ENCODE data around the gene RNF227. TPM values are rescaled to one million over a fixed set of nuclear protein-coding genes. Genes with fewer than 3 reads are reported as not detected.
"Not testable (repeated sequence)": the region's sequence is repeated elsewhere in the genome, so short reads cannot be mapped to it uniquely, and the experiment has no call there.

The RNF227 gene
- total RNA-seq = 3.0 TPM
- polyA plus RNA-seq (ENCODE audit: insufficient read depth in 1 of 8, insufficient read length in 8 of 8, low replicate concordance in 1 of 8) = 1 to 10 TPM; 2.5 to 4.1 (median 3.0) TPM
- long read RNA-seq, donor 1, partial matches to known transcripts = 0 of 2 reads
- long read RNA-seq, donor 1, other reads (novel, unspliced or antisense) = 0 of 2 reads
- long read RNA-seq, donor 2, partial matches to known transcripts = 0 of 2 reads
- long read RNA-seq, donor 2, other reads (novel, unspliced or antisense) = 0 of 2 reads
- long read RNA-seq, donor 3, transcript RNF227-202 (1 exons, 2,618 nt) = major isoform, 7 of 8 reads
- long read RNA-seq, donor 3, partial matches to known transcripts = 0 of 8 reads
- long read RNA-seq, donor 3, other reads (novel, unspliced or antisense) = 0 of 8 reads
- long read RNA-seq, donor 4, partial matches to known transcripts = 0 of 2 reads
- long read RNA-seq, donor 4, other reads (novel, unspliced or antisense) = 0 of 2 reads
- long read RNA-seq, donor 5, transcript RNF227-202 (1 exons, 2,618 nt) = major isoform, 11 of 15 reads
- long read RNA-seq, donor 5, partial matches to known transcripts = 0 of 15 reads
- long read RNA-seq, donor 5, other reads (novel, unspliced or antisense) = 0 of 15 reads
- long read RNA-seq, donor 6, partial matches to known transcripts = 0 of 5 reads
- long read RNA-seq, donor 6, other reads (novel, unspliced or antisense) = 0 of 5 reads
- long read RNA-seq, donor 7, partial matches to known transcripts = 0 of 4 reads
- long read RNA-seq, donor 7, other reads (novel, unspliced or antisense) = 0 of 4 reads
- long read RNA-seq, donor 8, partial matches to known transcripts = 0 of 2 reads
- long read RNA-seq, donor 8, other reads (novel, unspliced or antisense) = 0 of 2 reads
- long read RNA-seq, donor 9, partial matches to known transcripts = 0 of 5 reads
- long read RNA-seq, donor 9, other reads (novel, unspliced or antisense) = 0 of 5 reads
- long read RNA-seq, donor 10, transcript RNF227-202 (1 exons, 2,618 nt) = major isoform, 5 of 5 reads
- long read RNA-seq, donor 10, partial matches to known transcripts = 0 of 5 reads
- long read RNA-seq, donor 10, other reads (novel, unspliced or antisense) = 0 of 5 reads
- long read RNA-seq, donor 11, partial matches to known transcripts = 0 of 4 reads
- long read RNA-seq, donor 11, other reads (novel, unspliced or antisense) = 0 of 4 reads

- under 1% methylated on average over 100 of the region's 100 CpGs for WGBS (ENCODE audit: insufficient coverage)
- Histone ChIP-seq H3K27me3 (ENCODE audit: control insufficient read depth, insufficient read depth, low read length) (no peaks in the 10 kb centered on the region), H3K9me3 (replicated peaks; ENCODE audit: control insufficient read depth, low read depth, low read length) (no peaks in the 10 kb centered on the region), H3K4me3 (ENCODE audit: low read length) (peak within 1 kb of the TSS; percentile 66), H3K4me1 (ENCODE audit: control insufficient read depth, insufficient read depth, low read length) (peaks cover 21% of the 10 kb centered on the region), H3K36me3 (ENCODE audit: control insufficient read depth, insufficient read depth, low read length) (peaks cover 17% of the 10 kb centered on the region), H3K27ac (ENCODE audit: low read length) (peak within 1 kb of the TSS; percentile 97)
- DNase-seq = peak; percentile 99
These were observed at the start of gene RNF227 for GRCh38 chr17:7915611-7916384. RNF227 (minus strand) TSS chr17:7916289; CDS start chr17:7916195, 94 bp downstream.

- H3K36me3 ChIP-seq (ENCODE audit: control insufficient read depth, insufficient read depth, low read length) = no peaks in the 10 kb centered on the region
- no peak for DNase-seq
- H3K27ac ChIP-seq (ENCODE audit: low read length) = no peak overlapping the region
- no CpG with 5 or more reads among the region's 2 CpGs for WGBS (ENCODE audit: insufficient coverage)
- H3K27me3 ChIP-seq (ENCODE audit: control insufficient read depth, insufficient read depth, low read length) = peaks cover 2% of the 10 kb centered on the region
- H3K4me1 ChIP-seq (ENCODE audit: control insufficient read depth, insufficient read depth, low read length) = no peaks in the 10 kb centered on the region
- H3K4me3 ChIP-seq (ENCODE audit: low read length) = no peak overlapping the region
- H3K9me3 ChIP-seq (replicated peaks; ENCODE audit: control insufficient read depth, low read depth, low read length) = no peaks in the 10 kb centered on the region
These were observed 45.3 kb upstream of the RNF227 start for GRCh38 chr17:7961421-7961820.

GRCh38 chr17:7959503-7960253 lies 43.6 kb upstream of the RNF227 start:
- no peak for DNase-seq
- Histone ChIP-seq H3K4me3 (ENCODE audit: low read length) (no peak overlapping the region), H3K27ac (ENCODE audit: low read length) (no peak overlapping the region), H3K4me1 (ENCODE audit: control insufficient read depth, insufficient read depth, low read length) (no peaks in the 10 kb centered on the region), H3K36me3 (ENCODE audit: control insufficient read depth, insufficient read depth, low read length) (no peaks in the 10 kb centered on the region), H3K27me3 (ENCODE audit: control insufficient read depth, insufficient read depth, low read length) (peaks cover 2% of the 10 kb centered on the region), H3K9me3 (replicated peaks; ENCODE audit: control insufficient read depth, low read depth, low read length) (no peaks in the 10 kb centered on the region)
- WGBS (ENCODE audit: insufficient coverage) = 94% methylated on average over 6 of the region's 9 CpGs

- DNase-seq = peak; percentile 75
- Histone ChIP-seq H3K36me3 (ENCODE audit: control insufficient read depth, insufficient read depth, low read length) (no peaks in the 10 kb centered on the region), H3K27ac (ENCODE audit: low read length) (no peak overlapping the region), H3K4me1 (ENCODE audit: control insufficient read depth, insufficient read depth, low read length) (no peaks in the 10 kb centered on the region), H3K4me3 (ENCODE audit: low read length) (no peak overlapping the region), H3K9me3 (replicated peaks; ENCODE audit: control insufficient read depth, low read depth, low read length) (no peaks in the 10 kb centered on the region), H3K27me3 (ENCODE audit: control insufficient read depth, insufficient read depth, low read length) (no peaks in the 10 kb centered on the region)
- 100% methylated on average over 1 of the region's 11 CpGs for WGBS (ENCODE audit: insufficient coverage)
These were observed 40.3 kb upstream of the RNF227 start for GRCh38 chr17:7956228-7956965.

DNA sequence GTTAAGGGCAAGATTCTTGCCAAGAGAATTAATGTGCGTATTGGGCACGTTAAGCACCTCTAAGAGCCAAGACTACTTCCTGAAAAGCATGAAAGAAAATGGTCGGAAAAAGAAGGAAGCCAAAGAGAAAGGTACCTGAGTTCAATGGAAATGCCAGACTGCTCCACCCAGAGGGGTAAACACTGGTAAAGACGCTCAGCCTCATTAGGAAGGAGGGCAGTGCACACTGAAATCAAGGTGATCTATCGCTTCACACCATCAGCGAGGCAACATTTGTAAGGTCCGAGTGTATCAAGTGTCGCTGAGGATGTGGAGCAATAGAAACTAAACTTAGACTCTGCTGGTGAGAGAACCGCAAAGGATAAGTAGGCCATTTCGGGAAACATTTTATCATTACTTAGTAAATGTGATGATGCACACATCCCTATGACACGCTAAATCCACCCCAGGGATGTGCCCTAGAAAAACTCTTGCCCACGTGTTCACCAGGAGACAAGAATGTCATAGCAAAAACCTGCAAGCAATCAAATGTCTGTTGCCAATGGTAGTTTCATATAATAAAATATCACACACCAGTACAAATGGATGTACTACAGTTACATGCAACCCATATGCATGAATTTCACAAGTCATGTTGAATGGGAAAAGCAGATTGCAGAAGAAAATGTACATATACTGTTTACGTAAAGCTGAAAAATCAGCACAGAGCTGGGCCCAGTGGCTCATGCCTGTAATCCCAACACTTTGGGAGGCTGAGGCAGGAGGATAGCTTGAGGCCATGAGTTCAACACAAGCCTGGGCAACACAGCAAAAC lies 39.5 kb upstream of the RNF227 start:
- H3K27me3 ChIP-seq (ENCODE audit: control insufficient read depth, insufficient read depth, low read length) = no peaks in the 10 kb centered on the region
- no peak for DNase-seq
- H3K4me1 ChIP-seq (ENCODE audit: control insufficient read depth, insufficient read depth, low read length) = no peaks in the 10 kb centered on the region

GRCh38 chr17:7953266-7953665 lies 37.2 kb upstream of the RNF227 start:
- H3K4me1 ChIP-seq (ENCODE audit: control insufficient read depth, insufficient read depth, low read length); H3K27me3 ChIP-seq (ENCODE audit: control insufficient read depth, insufficient read depth, low read length); H3K36me3 ChIP-seq (ENCODE audit: control insufficient read depth, insufficient read depth, low read length); H3K9me3 ChIP-seq (replicated peaks; ENCODE audit: control insufficient read depth, low read depth, low read length); H3K27ac ChIP-seq (ENCODE audit: low read length); DNase-seq; H3K4me3 ChIP-seq (ENCODE audit: low read length): not testable (repeated sequence)
- WGBS (ENCODE audit: insufficient coverage) = 94% methylated on average over 13 of the region's 13 CpGs

More for the DNA sequence above, 39.5 kb upstream of the RNF227 start:
- WGBS (ENCODE audit: insufficient coverage) = 55% methylated on average over 8 of the region's 13 CpGs
- Histone ChIP-seq H3K27ac (ENCODE audit: low read length) (no peak overlapping the region), H3K36me3 (ENCODE audit: control insufficient read depth, insufficient read depth, low read length) (no peaks in the 10 kb centered on the region), H3K9me3 (replicated peaks; ENCODE audit: control insufficient read depth, low read depth, low read length) (no peaks in the 10 kb centered on the region), H3K4me3 (ENCODE audit: low read length) (no peak overlapping the region)

GRCh38 chr17:7951143-7951792 lies 35.2 kb upstream of the RNF227 start:
- Histone ChIP-seq H3K27me3 (ENCODE audit: control insufficient read depth, insufficient read depth, low read length) (no peaks in the 10 kb centered on the region), H3K4me3 (ENCODE audit: low read length) (no peak overlapping the region), H3K36me3 (ENCODE audit: control insufficient read depth, insufficient read depth, low read length) (peaks cover 27% of the 10 kb centered on the region), H3K27ac (ENCODE audit: low read length) (no peak overlapping the region), H3K9me3 (replicated peaks; ENCODE audit: control insufficient read depth, low read depth, low read length) (no peaks in the 10 kb centered on the region), H3K4me1 (ENCODE audit: control insufficient read depth, insufficient read depth, low read length) (no peaks in the 10 kb centered on the region)
- 85% methylated on average over 2 of the region's 5 CpGs for WGBS (ENCODE audit: insufficient coverage)
- DNase-seq = no peak

- Histone ChIP-seq H3K27ac (ENCODE audit: low read length) (no peak overlapping the region), H3K4me1 (ENCODE audit: control insufficient read depth, insufficient read depth, low read length) (no peaks in the 10 kb centered on the region), H3K9me3 (replicated peaks; ENCODE audit: control insufficient read depth, low read depth, low read length) (no peaks in the 10 kb centered on the region), H3K4me3 (ENCODE audit: low read length) (no peak overlapping the region), H3K27me3 (ENCODE audit: control insufficient read depth, insufficient read depth, low read length) (no peaks in the 10 kb centered on the region), H3K36me3 (ENCODE audit: control insufficient read depth, insufficient read depth, low read length) (peaks cover 34% of the 10 kb centered on the region)
- no CpG with 5 or more reads among the region's 3 CpGs for WGBS (ENCODE audit: insufficient coverage)
- no peak for DNase-seq
These were observed 34.5 kb upstream of the RNF227 start for GRCh38 chr17:7950578-7950977.

Data from muscle of leg (tissue), 16 donors.